Measurements from ENCODE around the gene ITGA4. TPM values are rescaled to one million over a fixed set of nuclear protein-coding genes. Genes with fewer than 3 reads are reported as not detected.

The ITGA4 gene
- total RNA-seq, 1 donor from 2014 or later = 5.7 TPM

DNA sequence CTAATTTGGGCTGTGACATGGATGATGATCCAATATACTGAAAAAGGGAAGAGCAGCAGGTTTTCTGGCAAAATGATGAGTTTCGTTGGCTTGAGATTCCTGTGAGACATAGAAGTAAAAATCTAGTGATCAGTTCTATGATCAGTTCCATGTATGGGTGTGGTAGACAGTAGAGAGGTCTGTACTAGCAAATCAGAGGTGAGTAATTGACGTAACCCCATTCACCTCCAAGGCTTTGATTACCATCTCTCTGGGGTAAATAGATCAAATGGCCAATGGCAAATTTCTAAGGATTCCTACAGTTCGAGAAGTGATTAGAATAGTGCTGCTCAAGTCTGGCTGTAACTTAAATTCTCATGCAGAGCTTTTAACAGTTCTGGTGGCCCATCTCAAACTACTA lies 6.4 kb downstream of the ITGA4 start:
- Mint-ChIP-seq H3K4me3 (ENCODE audit: unreplicated experiment) (no peak overlapping the region), H3K27ac (ENCODE audit: unreplicated experiment) (no peak overlapping the region), H3K9me3 (ENCODE audit: unreplicated experiment) (no peaks in the 10 kb centered on the region), H3K27me3 (ENCODE audit: unreplicated experiment) (no peaks in the 10 kb centered on the region), H3K4me1 (ENCODE audit: unreplicated experiment) (peaks cover 9% of the 10 kb centered on the region), H3K36me3 (ENCODE audit: unreplicated experiment) (no peaks in the 10 kb centered on the region)
- DNase-seq (ENCODE audit: extremely low spot score, unreplicated experiment) = no peak
- TF ChIP-seq, protein P1, sequence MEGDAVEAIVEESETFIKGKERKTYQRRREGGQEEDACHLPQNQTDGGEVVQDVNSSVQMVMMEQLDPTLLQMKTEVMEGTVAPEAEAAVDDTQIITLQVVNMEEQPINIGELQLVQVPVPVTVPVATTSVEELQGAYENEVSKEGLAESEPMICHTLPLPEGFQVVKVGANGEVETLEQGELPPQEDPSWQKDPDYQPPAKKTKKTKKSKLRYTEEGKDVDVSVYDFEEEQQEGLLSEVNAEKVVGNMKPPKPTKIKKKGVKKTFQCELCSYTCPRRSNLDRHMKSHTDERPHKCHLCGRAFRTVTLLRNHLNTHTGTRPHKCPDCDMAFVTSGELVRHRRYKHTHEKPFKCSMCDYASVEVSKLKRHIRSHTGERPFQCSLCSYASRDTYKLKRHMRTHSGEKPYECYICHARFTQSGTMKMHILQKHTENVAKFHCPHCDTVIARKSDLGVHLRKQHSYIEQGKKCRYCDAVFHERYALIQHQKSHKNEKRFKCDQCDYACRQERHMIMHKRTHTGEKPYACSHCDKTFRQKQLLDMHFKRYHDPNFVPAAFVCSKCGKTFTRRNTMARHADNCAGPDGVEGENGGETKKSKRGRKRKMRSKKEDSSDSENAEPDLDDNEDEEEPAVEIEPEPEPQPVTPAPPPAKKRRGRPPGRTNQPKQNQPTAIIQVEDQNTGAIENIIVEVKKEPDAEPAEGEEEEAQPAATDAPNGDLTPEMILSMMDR (IDR thresholded peaks at IDR 0.05) = no peak

- TF ChIP-seq, protein P1 (IDR thresholded peaks at IDR 0.05) = no peak
- Mint-ChIP-seq H3K4me3 (ENCODE audit: unreplicated experiment) (no peak overlapping the region), H3K27ac (ENCODE audit: unreplicated experiment) (no peak overlapping the region), H3K4me1 (ENCODE audit: unreplicated experiment) (peaks cover under 1% of the 10 kb centered on the region), H3K27me3 (ENCODE audit: unreplicated experiment) (no peaks in the 10 kb centered on the region), H3K36me3 (ENCODE audit: unreplicated experiment) (peaks cover 1% of the 10 kb centered on the region), H3K9me3 (ENCODE audit: unreplicated experiment) (no peaks in the 10 kb centered on the region)
- DNase-seq (ENCODE audit: extremely low spot score, unreplicated experiment) = no peak
Measured at GRCh38 chr2:181464966-181465365, 7.8 kb downstream of the ITGA4 start.

- Mint-ChIP-seq H3K4me1 (ENCODE audit: unreplicated experiment) (no peaks in the 10 kb centered on the region), H3K27me3 (ENCODE audit: unreplicated experiment) (no peaks in the 10 kb centered on the region), H3K4me3 (ENCODE audit: unreplicated experiment) (no peak overlapping the region), H3K9me3 (ENCODE audit: unreplicated experiment) (no peaks in the 10 kb centered on the region), H3K36me3 (ENCODE audit: unreplicated experiment) (peaks cover 1% of the 10 kb centered on the region), H3K27ac (ENCODE audit: unreplicated experiment) (no peak overlapping the region)
- TF ChIP-seq, protein P1 (IDR thresholded peaks at IDR 0.05) = no peak
- no peak for DNase-seq (ENCODE audit: extremely low spot score, unreplicated experiment)
Measured at GRCh38 chr2:181465676-181466375, 8.6 kb downstream of the ITGA4 start.

DNA sequence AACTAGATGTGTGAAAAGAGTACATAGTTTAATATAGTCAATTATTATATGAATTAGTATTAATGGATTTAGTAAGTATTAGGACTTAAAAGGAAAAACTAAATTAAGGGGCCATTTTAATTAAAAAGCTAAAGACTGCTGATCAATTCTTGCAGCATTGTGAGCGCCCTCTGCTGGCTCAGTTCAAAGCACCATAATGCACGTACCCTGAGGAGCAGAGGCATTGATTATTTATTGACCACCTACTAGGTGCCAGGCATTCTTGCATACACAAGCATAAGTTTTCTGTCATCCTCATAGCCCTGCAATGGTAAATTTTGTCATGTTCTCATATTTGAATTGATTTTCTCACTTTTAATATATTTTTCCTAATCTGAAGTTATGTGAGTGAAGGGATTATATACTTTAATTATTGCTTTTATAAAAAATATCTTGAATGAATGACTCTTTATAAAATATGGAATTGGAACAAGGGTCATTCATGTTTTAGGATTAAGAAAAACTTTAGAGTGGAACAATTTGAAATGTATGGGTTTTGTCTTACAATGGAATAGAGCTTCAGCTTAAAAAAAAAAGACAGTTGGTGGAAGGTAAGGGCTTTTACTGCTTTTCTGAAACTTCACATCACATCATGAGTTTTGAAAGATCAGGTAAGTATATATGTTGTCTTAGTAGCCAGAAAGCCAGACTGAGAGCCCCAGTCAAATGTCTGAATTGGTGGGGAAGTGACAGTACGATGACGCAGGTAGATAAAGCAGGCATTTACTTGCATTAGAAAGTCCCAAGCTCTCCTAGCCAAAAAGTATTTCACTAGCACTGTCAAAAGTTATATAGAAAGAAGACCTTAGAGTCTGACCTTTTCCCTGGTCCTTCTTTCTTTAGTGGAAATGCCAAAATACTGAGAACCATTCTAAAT lies 9.7 kb downstream of the ITGA4 start:
- H3K9me3 Mint-ChIP-seq (ENCODE audit: unreplicated experiment) = no peaks in the 10 kb centered on the region
- H3K36me3 Mint-ChIP-seq (ENCODE audit: unreplicated experiment) = peaks cover 1% of the 10 kb centered on the region
- no peaks in the 10 kb centered on the region for H3K4me1 Mint-ChIP-seq (ENCODE audit: unreplicated experiment)
- TF ChIP-seq, protein P1 (IDR thresholded peaks at IDR 0.05) = peak; percentile 87
- H3K4me3 Mint-ChIP-seq (ENCODE audit: unreplicated experiment) = no peak overlapping the region
- H3K27me3 Mint-ChIP-seq (ENCODE audit: unreplicated experiment) = no peaks in the 10 kb centered on the region
- no peak overlapping the region for H3K27ac Mint-ChIP-seq (ENCODE audit: unreplicated experiment)
- DNase-seq (ENCODE audit: extremely low spot score, unreplicated experiment) = no peak

Measured in osteocyte (in vitro differentiated cells).